ENCODE results near the gene NTM. TPM values are rescaled to one million over a fixed set of nuclear protein-coding genes. Genes with fewer than 3 reads are reported as not detected.
A peak's percentile ranks its signal among the peaks of the same experiment; 100 is the strongest.
"Not testable (repeated sequence)": the region's sequence is repeated elsewhere in the genome, so short reads cannot be mapped to it uniquely, and the experiment has no call there.

Gene NTM
- total RNA-seq, 3 donors from 2014 or later = not detected

- Mint-ChIP-seq H3K27me3 (ENCODE audit: low read depth) (no peaks in the 10 kb centered on the region), H3K4me3 (no peak overlapping the region), H3K9me3 (no peaks in the 10 kb centered on the region), H3K36me3 (ENCODE audit: insufficient read depth) (no peaks in the 10 kb centered on the region), H3K4me1 (ENCODE audit: low read depth) (peaks cover 3% of the 10 kb centered on the region)
- DNase-seq (no peak), ATAC-seq (no peak)
These were observed 297.2 kb downstream of the NTM start for GRCh38 chr11:131667566-131667965.

GRCh38 chr11:131668500-131669400 is 298.3 kb downstream of the NTM start:
- no peaks in the 10 kb centered on the region for H3K27me3 Mint-ChIP-seq (ENCODE audit: low read depth)
- peak; percentile 52 to 53 for ATAC-seq
- H3K4me1 Mint-ChIP-seq (ENCODE audit: low read depth) = peaks cover 3% of the 10 kb centered on the region
- no peaks in the 10 kb centered on the region for H3K36me3 Mint-ChIP-seq (ENCODE audit: insufficient read depth)
- no peaks in the 10 kb centered on the region for H3K9me3 Mint-ChIP-seq
- DNase-seq = no peak
- H3K4me3 Mint-ChIP-seq = no peak overlapping the region

- no peak for ATAC-seq
- H3K36me3 Mint-ChIP-seq (ENCODE audit: insufficient read depth) = no peaks in the 10 kb centered on the region
- no peak overlapping the region for H3K4me3 Mint-ChIP-seq
- H3K4me1 Mint-ChIP-seq (ENCODE audit: low read depth) = peaks cover 3% of the 10 kb centered on the region
- H3K27me3 Mint-ChIP-seq (ENCODE audit: low read depth) = no peaks in the 10 kb centered on the region
- H3K9me3 Mint-ChIP-seq = no peaks in the 10 kb centered on the region
- no peak for DNase-seq
These were observed 299.0 kb downstream of the NTM start for GRCh38 chr11:131669401-131669780.

GRCh38 chr11:131670876-131671275 is 300.5 kb downstream of the NTM start:
- Mint-ChIP-seq H3K9me3 (no peaks in the 10 kb centered on the region), H3K4me3 (no peak overlapping the region), H3K27me3 (ENCODE audit: low read depth) (no peaks in the 10 kb centered on the region), H3K36me3 (ENCODE audit: insufficient read depth) (no peaks in the 10 kb centered on the region), H3K4me1 (ENCODE audit: low read depth) (peaks cover 3% of the 10 kb centered on the region)
- ATAC-seq (no peak), DNase-seq (no peak)

DNA sequence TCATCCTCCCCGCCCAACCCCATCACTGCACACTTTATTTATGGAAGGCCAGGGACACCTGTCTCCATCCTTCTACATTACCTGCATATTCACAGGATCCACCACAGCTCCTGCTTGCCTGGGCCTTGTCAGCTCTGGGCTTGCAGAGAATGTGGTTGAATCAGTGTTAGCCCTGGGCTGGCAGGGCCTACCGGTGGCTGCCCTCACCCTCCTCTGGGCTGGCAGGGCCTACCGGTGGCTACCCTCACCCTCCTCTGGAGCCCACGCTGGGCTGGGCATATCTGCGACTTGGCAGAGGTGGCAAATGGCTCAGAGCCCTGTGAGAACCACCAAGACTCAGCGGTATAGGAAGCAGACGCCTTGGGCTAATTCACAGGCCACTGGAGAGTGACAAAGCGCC is 300.9 kb downstream of the NTM start:
- DNase-seq = no peak
- no peaks in the 10 kb centered on the region for H3K27me3 Mint-ChIP-seq (ENCODE audit: low read depth)
- H3K4me3 Mint-ChIP-seq = no peak overlapping the region
- H3K36me3 Mint-ChIP-seq (ENCODE audit: insufficient read depth) = no peaks in the 10 kb centered on the region
- no peak for ATAC-seq
- no peaks in the 10 kb centered on the region for H3K9me3 Mint-ChIP-seq
- H3K4me1 Mint-ChIP-seq (ENCODE audit: low read depth) = peaks cover 3% of the 10 kb centered on the region

GRCh38 chr11:131671734-131672133 is 301.3 kb downstream of the NTM start:
- Mint-ChIP-seq H3K9me3 (no peaks in the 10 kb centered on the region), H3K4me1 (ENCODE audit: low read depth) (peaks cover 3% of the 10 kb centered on the region), H3K4me3 (no peak overlapping the region), H3K27me3 (ENCODE audit: low read depth) (no peaks in the 10 kb centered on the region), H3K36me3 (ENCODE audit: insufficient read depth) (no peaks in the 10 kb centered on the region)
- no peak for DNase-seq
- ATAC-seq = no peak

GRCh38 chr11:131672191-131672590 is 301.8 kb downstream of the NTM start:
- H3K27me3 Mint-ChIP-seq (ENCODE audit: low read depth) = no peaks in the 10 kb centered on the region
- DNase-seq = no peak
- H3K36me3 Mint-ChIP-seq (ENCODE audit: insufficient read depth) = no peaks in the 10 kb centered on the region
- peaks cover 3% of the 10 kb centered on the region for H3K4me1 Mint-ChIP-seq (ENCODE audit: low read depth)
- no peak for ATAC-seq
- no peaks in the 10 kb centered on the region for H3K9me3 Mint-ChIP-seq
- H3K4me3 Mint-ChIP-seq = no peak overlapping the region

- no peak for DNase-seq
- no peaks in the 10 kb centered on the region for H3K27me3 Mint-ChIP-seq (ENCODE audit: low read depth)
- H3K4me1 Mint-ChIP-seq (ENCODE audit: low read depth) = no peaks in the 10 kb centered on the region
- no peaks in the 10 kb centered on the region for H3K36me3 Mint-ChIP-seq (ENCODE audit: insufficient read depth)
- no peak overlapping the region for H3K4me3 Mint-ChIP-seq
- ATAC-seq = peak; percentile 25
- H3K9me3 Mint-ChIP-seq = no peaks in the 10 kb centered on the region
These were observed 303.8 kb downstream of the NTM start for GRCh38 chr11:131674051-131674755.

- no peaks in the 10 kb centered on the region for H3K4me1 Mint-ChIP-seq (ENCODE audit: low read depth)
- no peaks in the 10 kb centered on the region for H3K27me3 Mint-ChIP-seq (ENCODE audit: low read depth)
- DNase-seq (no peak), ATAC-seq (no peak)
- H3K9me3 Mint-ChIP-seq = no peaks in the 10 kb centered on the region
- H3K36me3 Mint-ChIP-seq (ENCODE audit: insufficient read depth) = no peaks in the 10 kb centered on the region
- H3K4me3 Mint-ChIP-seq = no peak overlapping the region
These were observed 304.9 kb downstream of the NTM start for GRCh38 chr11:131675121-131675888.

GRCh38 chr11:131677828-131678470 is 307.5 kb downstream of the NTM start:
- no peaks in the 10 kb centered on the region for H3K9me3 Mint-ChIP-seq
- H3K4me3 Mint-ChIP-seq = no peak overlapping the region
- H3K4me1 Mint-ChIP-seq (ENCODE audit: low read depth) = no peaks in the 10 kb centered on the region
- no peaks in the 10 kb centered on the region for H3K36me3 Mint-ChIP-seq (ENCODE audit: insufficient read depth)
- no peak for DNase-seq
- ATAC-seq = no peak
- no peaks in the 10 kb centered on the region for H3K27me3 Mint-ChIP-seq (ENCODE audit: low read depth)

GRCh38 chr11:131678658-131679340 is 308.4 kb downstream of the NTM start:
- H3K36me3 Mint-ChIP-seq (ENCODE audit: insufficient read depth) = no peaks in the 10 kb centered on the region
- H3K4me3 Mint-ChIP-seq = no peak overlapping the region
- H3K9me3 Mint-ChIP-seq = no peaks in the 10 kb centered on the region
- H3K4me1 Mint-ChIP-seq (ENCODE audit: low read depth) = no peaks in the 10 kb centered on the region
- ATAC-seq = no peak
- H3K27me3 Mint-ChIP-seq (ENCODE audit: low read depth) = no peaks in the 10 kb centered on the region
- DNase-seq = no peak

DNA sequence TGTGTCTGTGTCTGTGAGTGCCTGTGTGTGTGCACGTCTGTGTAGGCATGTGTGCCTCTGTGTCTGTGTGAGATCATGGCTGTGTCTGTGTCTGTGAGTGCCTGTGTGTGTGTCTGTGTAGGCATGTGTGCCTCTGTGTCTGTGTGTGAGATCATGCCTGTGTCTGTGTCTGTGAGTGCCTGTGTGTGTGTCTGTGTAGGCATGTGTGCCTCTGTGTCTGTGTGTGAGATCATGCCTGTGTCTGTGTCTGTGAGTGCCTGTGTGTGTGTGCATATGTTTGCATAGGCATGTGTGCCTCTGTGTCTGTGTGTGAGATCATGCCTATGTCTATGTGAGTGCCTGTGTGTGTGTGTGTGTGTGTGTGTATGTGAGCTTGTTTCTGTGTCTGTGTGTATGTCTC is 310.0 kb downstream of the NTM start:
- not testable (repeated sequence) for ATAC-seq; DNase-seq; H3K4me3 Mint-ChIP-seq; H3K9me3 Mint-ChIP-seq; H3K27me3 Mint-ChIP-seq (ENCODE audit: low read depth); H3K4me1 Mint-ChIP-seq (ENCODE audit: low read depth); H3K36me3 Mint-ChIP-seq (ENCODE audit: insufficient read depth)

GRCh38 chr11:131681920-131682319 is 311.5 kb downstream of the NTM start:
- peaks cover 2% of the 10 kb centered on the region for H3K27me3 Mint-ChIP-seq (ENCODE audit: low read depth)
- H3K4me3 Mint-ChIP-seq = no peak overlapping the region
- H3K9me3 Mint-ChIP-seq = no peaks in the 10 kb centered on the region
- ATAC-seq = no peak
- DNase-seq = no peak
- H3K4me1 Mint-ChIP-seq (ENCODE audit: low read depth) = no peaks in the 10 kb centered on the region
- no peaks in the 10 kb centered on the region for H3K36me3 Mint-ChIP-seq (ENCODE audit: insufficient read depth)

Measured in activated T-cell treated with anti-CD3 and anti-CD28 coated beads, Interleukin-2, amount 50 U/mL, for 4 hours (primary cell).